Measurements from ENCODE around the gene SOCS6.

DNA sequence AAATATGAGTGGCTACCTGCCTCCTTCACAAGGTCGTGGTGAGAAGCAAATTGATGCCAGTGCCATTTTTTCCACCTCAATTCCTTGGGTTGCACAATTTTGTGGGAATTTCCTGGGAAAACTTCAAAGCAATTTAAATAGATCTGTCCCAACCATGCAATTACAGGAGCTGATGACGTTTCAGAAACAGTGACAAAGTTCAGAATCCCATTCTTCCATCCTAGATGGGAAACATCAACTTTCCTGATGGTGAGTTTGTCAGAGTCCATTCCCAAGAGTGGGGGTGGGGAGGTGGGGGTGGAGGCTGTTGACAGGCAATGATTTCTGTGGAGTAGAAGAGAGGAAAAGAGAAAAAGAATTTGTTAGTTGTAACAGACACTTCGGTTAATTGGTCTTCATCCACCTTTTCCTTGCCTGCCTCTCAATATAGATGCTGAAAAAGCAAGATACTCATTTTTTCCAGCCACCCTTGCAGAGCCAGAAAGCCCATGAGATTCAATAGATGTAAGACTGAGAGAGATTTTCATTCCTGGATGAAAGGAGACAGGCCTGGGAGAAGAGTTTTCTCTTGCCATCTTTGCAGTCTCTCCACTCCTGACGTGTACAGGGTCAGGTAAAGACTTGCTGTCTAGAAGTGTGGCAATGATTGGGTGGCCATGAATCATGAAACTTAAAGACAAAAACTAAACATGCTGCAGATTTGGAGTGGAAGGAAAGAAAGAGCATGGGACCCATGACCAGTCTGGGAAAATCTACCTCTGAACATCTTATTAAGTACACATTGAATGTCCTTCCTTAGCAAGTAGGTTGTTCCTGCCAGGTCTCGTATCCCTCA lies 47.3 kb downstream of the SOCS6 start:
- TF ChIP-seq POU6F1 (CRISPR knock-in tag; IDR thresholded peaks at IDR 0.05; ENCODE audit: borderline replicate concordance, low read depth) (no peak), CSRNP3 (CRISPR knock-in tag; IDR thresholded peaks at IDR 0.05) (no peak), ARNTL (CRISPR knock-in tag; IDR thresholded peaks at IDR 0.05; ENCODE audit: borderline replicate concordance, low read depth) (no peak)
- TF ChIP-seq, protein P1, sequence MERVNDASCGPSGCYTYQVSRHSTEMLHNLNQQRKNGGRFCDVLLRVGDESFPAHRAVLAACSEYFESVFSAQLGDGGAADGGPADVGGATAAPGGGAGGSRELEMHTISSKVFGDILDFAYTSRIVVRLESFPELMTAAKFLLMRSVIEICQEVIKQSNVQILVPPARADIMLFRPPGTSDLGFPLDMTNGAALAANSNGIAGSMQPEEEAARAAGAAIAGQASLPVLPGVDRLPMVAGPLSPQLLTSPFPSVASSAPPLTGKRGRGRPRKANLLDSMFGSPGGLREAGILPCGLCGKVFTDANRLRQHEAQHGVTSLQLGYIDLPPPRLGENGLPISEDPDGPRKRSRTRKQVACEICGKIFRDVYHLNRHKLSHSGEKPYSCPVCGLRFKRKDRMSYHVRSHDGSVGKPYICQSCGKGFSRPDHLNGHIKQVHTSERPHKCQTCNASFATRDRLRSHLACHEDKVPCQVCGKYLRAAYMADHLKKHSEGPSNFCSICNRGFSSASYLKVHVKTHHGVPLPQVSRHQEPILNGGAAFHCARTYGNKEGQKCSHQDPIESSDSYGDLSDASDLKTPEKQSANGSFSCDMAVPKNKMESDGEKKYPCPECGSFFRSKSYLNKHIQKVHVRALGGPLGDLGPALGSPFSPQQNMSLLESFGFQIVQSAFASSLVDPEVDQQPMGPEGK (CRISPR knock-in tag; IDR thresholded peaks at IDR 0.05; ENCODE audit: borderline replicate concordance): no peak

Data from SK-N-SH treated with all-trans-retinoic acid at 6 μM for 48 hours (cell line).